Cardiac fibroblast (primary cell): ENCODE data around the gene CHST7.
A peak's percentile ranks its signal among the peaks of the same experiment; 100 is the strongest.

ENCODE experiments used
- DNase-seq, 2 donors: peaks; one replicate each; pipeline versions ENCODE4 v3.0.0 to v3.0.0-alpha.2; 2010; ENCODE audit warnings: low read depth in 2 of 2
- H3K4me3 ChIP-seq, 2 donors: replicated peaks in 1 of 2; 1 replicate in 1 of 2; 2 replicates in 1 of 2; pipeline ENCODE4 v1.5.1; 2011; ENCODE audit warnings: low read depth in 2 of 2, low read length in 2 of 2, mild to moderate bottlenecking in 2 of 2, moderate library complexity in 1 of 2
- TF ChIP-seq, protein P1 (sequence below): IDR thresholded peaks from one replicate; pipeline ENCODE4 v1.5.1; 2011; ENCODE audit warnings: low read depth, mild to moderate bottlenecking, low read length, inconsistent platforms

Gene CHST7

DNA sequence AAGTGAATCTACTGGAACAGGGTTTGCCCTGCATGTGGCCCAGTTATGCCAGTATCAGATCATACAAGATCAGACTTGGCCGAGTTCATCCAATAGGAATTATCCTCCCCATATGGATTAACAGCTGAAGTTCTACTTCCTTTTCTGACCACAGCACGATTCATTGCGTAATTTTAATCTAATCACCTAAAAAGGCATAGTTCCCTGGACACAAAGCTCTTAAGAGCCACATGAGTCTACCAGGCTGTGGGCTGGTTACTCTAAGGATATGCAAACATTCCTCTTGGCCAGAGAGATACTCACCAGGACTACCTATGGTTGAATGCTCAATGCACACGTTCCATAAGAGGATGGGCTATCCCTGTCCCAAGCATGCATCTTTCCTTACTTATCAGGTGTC is 46.9 kb downstream of the CHST7 start:
- TF ChIP-seq, protein P1, sequence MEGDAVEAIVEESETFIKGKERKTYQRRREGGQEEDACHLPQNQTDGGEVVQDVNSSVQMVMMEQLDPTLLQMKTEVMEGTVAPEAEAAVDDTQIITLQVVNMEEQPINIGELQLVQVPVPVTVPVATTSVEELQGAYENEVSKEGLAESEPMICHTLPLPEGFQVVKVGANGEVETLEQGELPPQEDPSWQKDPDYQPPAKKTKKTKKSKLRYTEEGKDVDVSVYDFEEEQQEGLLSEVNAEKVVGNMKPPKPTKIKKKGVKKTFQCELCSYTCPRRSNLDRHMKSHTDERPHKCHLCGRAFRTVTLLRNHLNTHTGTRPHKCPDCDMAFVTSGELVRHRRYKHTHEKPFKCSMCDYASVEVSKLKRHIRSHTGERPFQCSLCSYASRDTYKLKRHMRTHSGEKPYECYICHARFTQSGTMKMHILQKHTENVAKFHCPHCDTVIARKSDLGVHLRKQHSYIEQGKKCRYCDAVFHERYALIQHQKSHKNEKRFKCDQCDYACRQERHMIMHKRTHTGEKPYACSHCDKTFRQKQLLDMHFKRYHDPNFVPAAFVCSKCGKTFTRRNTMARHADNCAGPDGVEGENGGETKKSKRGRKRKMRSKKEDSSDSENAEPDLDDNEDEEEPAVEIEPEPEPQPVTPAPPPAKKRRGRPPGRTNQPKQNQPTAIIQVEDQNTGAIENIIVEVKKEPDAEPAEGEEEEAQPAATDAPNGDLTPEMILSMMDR: no peak
- peak in 1 of 2 donors; percentile 49 for DNase-seq
- H3K4me3 ChIP-seq: no peak overlapping the region

DNA sequence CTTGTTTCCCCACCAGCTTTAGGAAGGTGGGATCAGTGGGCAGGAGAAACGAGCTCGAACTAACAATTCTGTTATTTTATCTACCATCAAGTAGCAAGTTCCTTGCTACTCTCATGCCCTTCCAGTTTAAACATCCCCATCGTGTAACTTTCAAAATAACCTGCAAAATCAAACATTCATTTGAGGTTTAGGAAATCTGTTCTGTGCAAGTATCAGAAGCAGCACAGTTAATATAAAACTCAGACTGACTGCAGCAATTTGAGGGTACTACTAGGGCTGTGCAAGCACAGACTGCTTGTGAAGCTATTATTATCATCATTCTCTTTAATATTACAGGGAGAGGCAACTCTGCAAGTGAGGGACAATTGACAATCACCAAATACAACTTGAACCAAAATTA is 48.0 kb downstream of the CHST7 start:
- DNase-seq: no peak
- no peak overlapping the region for H3K4me3 ChIP-seq
- TF ChIP-seq, protein P1: no peak

DNA sequence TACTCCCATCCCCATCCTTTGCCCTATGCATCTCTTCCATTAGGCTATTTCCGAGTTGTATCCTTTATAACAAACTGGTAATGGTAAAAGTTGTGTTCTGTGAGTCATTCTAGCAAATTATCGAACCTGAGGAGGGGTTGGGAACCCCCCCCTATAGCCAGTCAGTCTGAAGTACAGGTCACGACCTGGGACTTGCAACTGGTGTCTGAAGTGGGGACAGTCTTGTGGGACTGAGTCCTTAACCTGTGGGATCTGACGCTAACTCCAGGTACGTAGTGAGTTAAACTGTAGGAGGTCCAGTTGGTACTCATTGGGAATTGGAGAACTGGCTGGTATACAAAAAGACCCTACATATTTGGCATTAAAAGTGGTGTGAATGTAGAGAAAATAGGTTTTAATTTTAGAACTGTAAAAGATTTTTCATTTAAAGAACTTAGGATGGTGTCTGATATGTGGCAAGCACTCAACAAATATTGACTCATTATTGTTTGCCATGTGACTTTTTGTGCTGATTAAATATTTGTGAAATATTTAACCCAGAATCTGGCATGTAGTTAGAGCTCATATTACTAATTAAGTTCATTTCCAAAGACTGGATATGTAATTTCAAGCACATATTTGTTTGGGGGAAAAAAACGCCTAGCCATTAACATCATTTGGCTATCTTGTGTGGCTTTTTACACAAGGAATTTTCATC is 50.7 kb downstream of the CHST7 start:
- TF ChIP-seq, protein P1: no peak
- no peak overlapping the region for H3K4me3 ChIP-seq
- no peak for DNase-seq

DNA sequence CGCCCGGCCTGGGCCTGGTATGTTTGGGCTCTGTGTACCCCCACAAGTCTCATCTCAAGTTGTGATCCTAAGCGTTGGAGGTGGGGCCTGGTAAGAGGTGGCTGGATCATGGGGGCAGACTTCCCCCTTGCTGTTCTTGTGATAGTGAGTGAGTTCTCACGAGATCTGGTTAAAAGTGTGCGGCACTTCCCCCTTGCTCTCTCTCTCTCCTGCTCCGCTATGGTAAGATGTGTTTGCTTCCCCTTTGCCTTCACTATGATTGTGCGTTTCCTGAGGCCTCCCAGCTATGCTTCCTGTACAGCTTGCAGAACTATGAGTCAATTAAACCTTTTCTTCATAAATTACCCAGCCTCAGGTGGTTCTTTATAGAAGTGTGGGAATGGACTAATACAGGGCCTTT is 53.0 kb downstream of the CHST7 start:
- TF ChIP-seq, protein P1: no peak
- DNase-seq: peak; percentile 24 to 28
- no peak overlapping the region for H3K4me3 ChIP-seq

DNA sequence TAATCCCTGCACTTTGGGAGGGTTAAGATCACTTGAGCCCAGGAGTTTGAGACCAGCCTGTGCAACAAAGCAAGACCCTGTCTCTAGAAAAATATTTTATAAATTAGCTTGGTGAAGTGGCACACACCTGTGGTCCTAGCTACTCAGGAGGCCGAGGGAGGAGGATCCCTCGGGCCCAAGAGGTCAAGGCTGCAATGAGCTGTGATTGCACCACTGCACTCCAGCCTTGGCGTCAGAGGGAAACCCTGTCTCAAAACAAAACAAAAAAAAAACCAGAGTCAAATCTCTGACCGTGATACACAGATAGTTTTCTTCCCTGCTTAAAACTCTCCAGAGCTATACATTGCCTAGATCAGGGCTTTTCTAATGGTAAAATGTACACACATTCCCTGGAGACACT is 53.5 kb downstream of the CHST7 start:
- H3K4me3 ChIP-seq: no peak overlapping the region
- no peak for DNase-seq
- TF ChIP-seq, protein P1: no peak

DNA sequence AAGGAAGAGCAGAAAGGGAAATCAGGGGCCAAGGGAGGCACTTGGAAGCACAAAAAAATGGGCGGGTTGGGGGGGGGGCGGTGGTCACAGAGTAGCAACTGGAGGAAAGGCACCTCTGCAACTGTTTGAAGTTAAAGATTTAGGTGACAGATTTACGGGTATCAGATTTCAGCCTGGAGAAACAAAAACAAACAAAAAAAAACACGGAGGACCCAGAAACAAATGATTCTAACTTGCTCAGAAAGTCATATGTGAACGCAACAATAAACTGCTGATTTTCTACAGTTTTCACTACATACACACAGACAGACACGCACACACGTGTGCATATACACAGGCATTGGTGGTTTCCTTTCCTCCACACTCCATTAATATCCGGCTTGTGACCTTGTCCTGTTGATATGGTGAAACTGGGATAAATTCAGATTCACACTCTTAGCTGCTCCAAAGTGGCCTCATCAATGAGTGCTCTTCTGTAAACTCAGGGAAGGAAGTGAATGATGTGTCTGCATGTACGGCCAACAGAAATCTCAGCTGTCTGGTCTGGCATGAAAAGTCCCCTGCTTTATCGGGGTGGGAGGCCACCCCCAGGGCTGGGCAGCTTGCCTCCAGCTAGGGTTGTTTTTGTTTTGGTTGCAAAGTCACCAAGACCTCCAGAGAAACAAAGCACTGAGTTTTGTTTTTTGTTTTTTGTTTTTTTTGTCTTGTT is 54.3 kb downstream of the CHST7 start:
- DNase-seq: peak; percentile 38 to 42
- H3K4me3 ChIP-seq: no peak overlapping the region
- TF ChIP-seq, protein P1: no peak
